ENCODE data around the gene STX10.

STX10 gene

GRCh38 chr19:13160557-13160956, 10.4 kb upstream of the STX10 start:
- TF ChIP-seq CTCF (IDR thresholded peaks at IDR 0.05) = no peak
- no peak for DNase-seq
- Histone ChIP-seq H3K4me1 (peaks cover 10 to 41% (median 38%) of the 10 kb centered on the region in 4 donors), H3K27me3 (no peaks in the 10 kb centered on the region), H3K4me3 (no peak overlapping the region), H3K27ac (no peak overlapping the region), H3K9me3 (no peaks in the 10 kb centered on the region), H3K36me3 (no peaks in the 10 kb centered on the region)
- intact Hi-C loops (cut with DNase I; ENCODE audit: low total_unique reads) = no loop called here

GRCh38 chr19:13159713-13160112, 9.5 kb upstream of the STX10 start:
- H3K36me3 ChIP-seq = no peaks in the 10 kb centered on the region
- intact Hi-C loops (cut with DNase I; ENCODE audit: low total_unique reads) = loop anchor here (10.0 kb wide), 1 partner anchor 685 kb away; no protein-coding TSS in a partner anchor
- no peaks in the 10 kb centered on the region for H3K9me3 ChIP-seq
- H3K27ac ChIP-seq = no peak overlapping the region
- no peak for DNase-seq
- TF ChIP-seq CTCF (IDR thresholded peaks at IDR 0.05) = no peak
- no peaks in the 10 kb centered on the region for H3K27me3 ChIP-seq
- peaks cover 10 to 42% (median 39%) of the 10 kb centered on the region in 4 donors for H3K4me1 ChIP-seq
- no peak overlapping the region for H3K4me3 ChIP-seq

GRCh38 chr19:13155472-13156359, 5.5 kb upstream of the STX10 start:
- DNase-seq = peak; percentile 74 to 92
- intact Hi-C loops (cut with DNase I; ENCODE audit: low total_unique reads) = loop anchor here (10.0 kb wide), 1 partner anchor 689 kb away; no protein-coding TSS in a partner anchor

GRCh38 chr19:13154911-13155471, 4.8 kb upstream of the STX10 start:
- no peak for TF ChIP-seq CTCF (IDR thresholded peaks at IDR 0.05)
- H3K4me1 ChIP-seq = peaks cover 0 to 18% (median 16%) of the 10 kb centered on the region in 4 donors
- H3K36me3 ChIP-seq = no peaks in the 10 kb centered on the region
- peak; percentile 72 to 86 for DNase-seq
- intact Hi-C loops (cut with DNase I; ENCODE audit: low total_unique reads) = loop anchor here (10.0 kb wide), 1 partner anchor 690 kb away; no protein-coding TSS in a partner anchor
- H3K27me3 ChIP-seq = no peaks in the 10 kb centered on the region
- H3K4me3 ChIP-seq = peak overlapping the region; percentile 94 to 98
- no peaks in the 10 kb centered on the region for H3K9me3 ChIP-seq
- peak overlapping the region; percentile 99 for H3K27ac ChIP-seq

More at GRCh38 chr19:13155472-13156359, 5.5 kb upstream of the STX10 start:
- no peaks in the 10 kb centered on the region for H3K36me3 ChIP-seq
- peaks cover 0 to 18% (median 16%) of the 10 kb centered on the region in 4 donors for H3K4me1 ChIP-seq
- H3K9me3 ChIP-seq = no peaks in the 10 kb centered on the region
- H3K27me3 ChIP-seq = no peaks in the 10 kb centered on the region
- TF ChIP-seq CTCF (IDR thresholded peaks at IDR 0.05) = no peak
- H3K27ac ChIP-seq = peak overlapping the region; percentile 99
- peak overlapping the region; percentile 94 to 98 for H3K4me3 ChIP-seq

GRCh38 chr19:13154241-13154778, 4.1 kb upstream of the STX10 start:
- Histone ChIP-seq H3K4me3 (peak overlapping the region; percentile 94 to 98), H3K27me3 (no peaks in the 10 kb centered on the region), H3K4me1 (peaks cover 0 to 21% (median 18%) of the 10 kb centered on the region in 4 donors), H3K36me3 (no peaks in the 10 kb centered on the region), H3K9me3 (no peaks in the 10 kb centered on the region), H3K27ac (peak overlapping the region; percentile 99)
- intact Hi-C loops (cut with DNase I; ENCODE audit: low total_unique reads) = loop anchor here (10.0 kb wide), 1 partner anchor 690 kb away; no protein-coding TSS in a partner anchor
- no peak for TF ChIP-seq CTCF (IDR thresholded peaks at IDR 0.05)
- peak; percentile 97 to 98 for DNase-seq

Data from tibial artery (tissue), 4 donors.